Calu3 (cell line): ENCODE measurements around the gene TOR1B. TPM values are rescaled to one million over a fixed set of nuclear protein-coding genes. Genes with fewer than 3 reads are reported as not detected.
"Not testable (repeated sequence)": the region's sequence is repeated elsewhere in the genome, so short reads cannot be mapped to it uniquely, and the experiment has no call there.

Experiments used
- BruUV-seq: library from RNA; stranded (reverse); fragments of 400-500 nt; replicated peaks from 2 replicates; lab custom pipeline; 2021; lab: Mats Ljungman, UMichigan
- CTCF ChIA-PET: fragments of 300-600 bp; sonication (Branson Sonifier 250); formaldehyde crosslinking; loops from one replicate; lab custom pipeline; 2022; ENCODE audit warnings: antibody characterized with exemption; lab: Charles Lee
- DNase-seq: peaks from one replicate; pipeline ENCODE4 v3.0.0; 2022
- H3K27ac Mint-ChIP-seq: one replicate; pipeline ENCODE4 v1.8.0; 2022; ENCODE audit warnings: mixed read lengths; ENCODE audit not compliant: unreplicated experiment
- H3K27me3 Mint-ChIP-seq: one replicate; pipeline ENCODE4 v1.8.0; 2022; ENCODE audit warnings: mixed read lengths; ENCODE audit not compliant: unreplicated experiment
- H3K36me3 Mint-ChIP-seq: one replicate; pipeline ENCODE4 v1.8.0; 2022; ENCODE audit warnings: mild to moderate bottlenecking, moderate library complexity, mixed read lengths; ENCODE audit not compliant: insufficient read depth, unreplicated experiment
- H3K4me1 Mint-ChIP-seq: one replicate; pipeline ENCODE4 v1.8.0; 2022; ENCODE audit warnings: mild to moderate bottlenecking, low read depth, mixed read lengths; ENCODE audit not compliant: unreplicated experiment
- H3K4me3 Mint-ChIP-seq: one replicate; pipeline ENCODE4 v1.8.0; 2022; ENCODE audit warnings: mild to moderate bottlenecking, low read depth, moderate library complexity, mixed read lengths; ENCODE audit not compliant: unreplicated experiment
- H3K9me3 Mint-ChIP-seq: one replicate; pipeline ENCODE4 v1.8.0; 2022; ENCODE audit warnings: low read depth, mixed read lengths; ENCODE audit not compliant: unreplicated experiment
- CTCF ChIP-seq: fragments of 200-600 bp; IDR thresholded peaks from one replicate; pipeline ENCODE4 v1.8.0; 2022; ENCODE audit warnings: antibody characterized with exemption; ENCODE audit not compliant: unreplicated experiment
- intact Hi-C: fragments of 100-400 bp; cut with micrococcal nuclease; formaldehyde crosslinking; loops from one replicate; pipeline ENCODE4 v1.10.0; 2022; ENCODE audit not compliant: unreplicated experiment
- total RNA-seq: library from RNA; stranded (reverse); gene quantifications from 2 replicates; pipeline ENCODE4 v1.2.3, GENCODE V29; 2022

The TOR1B gene
- total RNA-seq, 1 experiment from 2014 or later = 20.9 TPM

- no peak overlapping the region for H3K27ac Mint-ChIP-seq
- H3K9me3 Mint-ChIP-seq = no peaks in the 10 kb centered on the region
- H3K27me3 Mint-ChIP-seq = peaks cover 14% of the 10 kb centered on the region
- intact Hi-C loops = no loop called here
- H3K36me3 Mint-ChIP-seq = peaks cover 16% of the 10 kb centered on the region
- DNase-seq = no peak
- BruUV-seq = no TSS peak
- CTCF ChIA-PET = interaction anchor here (1.5 kb wide), 1 partner anchor 43 kb away, joined by 5 read pairs; no protein-coding TSS in a partner anchor
- H3K4me1 Mint-ChIP-seq = peaks cover 12% of the 10 kb centered on the region
- no peak for TF ChIP-seq CTCF
- no peak overlapping the region for H3K4me3 Mint-ChIP-seq
Measured at GRCh38 chr9:129781131-129781530, 21.9 kb upstream of the TOR1B start.

- Mint-ChIP-seq H3K4me3 (no peak overlapping the region), H3K4me1 (peaks cover 8% of the 10 kb centered on the region), H3K27me3 (peaks cover 23% of the 10 kb centered on the region), H3K27ac (no peak overlapping the region), H3K9me3 (no peaks in the 10 kb centered on the region), H3K36me3 (peaks cover 10% of the 10 kb centered on the region)
- no peak for DNase-seq
- intact Hi-C loops = loop anchor here (2.0 kb wide), 1 partner anchor 43 kb away; no protein-coding TSS in a partner anchor
- no peak for TF ChIP-seq CTCF
- no TSS peak for BruUV-seq
- CTCF ChIA-PET = interaction anchor here (0.6 to 1.5 kb wide), 2 partner anchors 44 to 54 kb away, joined by 5 read pairs; no protein-coding TSS in a partner anchor
Measured at GRCh38 chr9:129781981-129782380, 21.0 kb upstream of the TOR1B start.

- Mint-ChIP-seq H3K27me3 (peaks cover 40% of the 10 kb centered on the region), H3K4me1 (no peaks in the 10 kb centered on the region), H3K27ac (no peak overlapping the region), H3K9me3 (no peaks in the 10 kb centered on the region), H3K4me3 (no peak overlapping the region), H3K36me3 (no peaks in the 10 kb centered on the region)
- intact Hi-C loops = loop anchor here (2.0 kb wide), 1 partner anchor 45 kb away; no protein-coding TSS in a partner anchor
- peak; percentile 66 for TF ChIP-seq CTCF
- BruUV-seq = no TSS peak
- CTCF ChIA-PET = interaction anchor here (0.7 to 1.2 kb wide), 2 partner anchors 47 to 137 kb away, joined by 3 to 5 read pairs; no protein-coding TSS in a partner anchor
- DNase-seq = peak; percentile 71
Measured at GRCh38 chr9:129783516-129784361, 19.2 kb upstream of the TOR1B start.

- H3K4me1 Mint-ChIP-seq, H3K9me3 Mint-ChIP-seq, DNase-seq, BruUV-seq, H3K27ac Mint-ChIP-seq, H3K4me3 Mint-ChIP-seq, intact Hi-C loops, H3K36me3 Mint-ChIP-seq: not testable (repeated sequence)
- peaks cover 46% of the 10 kb centered on the region for H3K27me3 Mint-ChIP-seq
- CTCF ChIA-PET = interaction anchor here (1.2 kb wide), 1 partner anchor 48 kb away, joined by 5 read pairs; no protein-coding TSS in a partner anchor
Measured at GRCh38 chr9:129784970-129785369, 18.0 kb upstream of the TOR1B start.
